GM12891 (cell line): ENCODE data around the gene LRIG1.
A peak's percentile ranks its signal among the peaks of the same experiment; 100 is the strongest.

ENCODE experiments used
- DNase-seq: peaks from one replicate; pipeline ENCODE4 v3.0.0; 2011; ENCODE audit warnings: low spot score; ENCODE audit not compliant: insufficient read length
- FAIRE-seq: peaks from 2 replicates; lab custom pipeline; 2011; peaks lifted over from hg19 to GRCh38; lab: Jason Lieb, UNC
- PAX5 ChIP-seq: IDR thresholded peaks from 2 replicates; pipeline ENCODE4 v1.6.1; 2011; ENCODE audit warnings: low read length, moderate library complexity, mild to moderate bottlenecking; ENCODE audit not compliant: insufficient read depth, severe bottlenecking
- POLR2A ChIP-seq: IDR thresholded peaks from 2 replicates; pipeline ENCODE4 v1.6.1; 2011; ENCODE audit warnings: low read depth, low read length, control low read depth
- POLR2AphosphoS5 ChIP-seq: IDR thresholded peaks from 2 replicates; pipeline ENCODE4 v1.6.1; 2011; ENCODE audit warnings: low read depth, low read length, control low read depth
- POU2F2 ChIP-seq: IDR thresholded peaks from 2 replicates; pipeline ENCODE4 v1.6.1; 2011; ENCODE audit warnings: low read depth, mild to moderate bottlenecking, control low read depth, low read length, moderate library complexity
- SPI1 ChIP-seq: IDR thresholded peaks from 2 replicates; pipeline ENCODE4 v1.6.1; 2011; ENCODE audit warnings: low read depth, low read length, control low read depth
- TAF1 ChIP-seq: IDR thresholded peaks from 2 replicates; pipeline ENCODE4 v1.6.1; 2011; ENCODE audit warnings: low read depth, low read length, control low read depth

LRIG1 gene

DNA sequence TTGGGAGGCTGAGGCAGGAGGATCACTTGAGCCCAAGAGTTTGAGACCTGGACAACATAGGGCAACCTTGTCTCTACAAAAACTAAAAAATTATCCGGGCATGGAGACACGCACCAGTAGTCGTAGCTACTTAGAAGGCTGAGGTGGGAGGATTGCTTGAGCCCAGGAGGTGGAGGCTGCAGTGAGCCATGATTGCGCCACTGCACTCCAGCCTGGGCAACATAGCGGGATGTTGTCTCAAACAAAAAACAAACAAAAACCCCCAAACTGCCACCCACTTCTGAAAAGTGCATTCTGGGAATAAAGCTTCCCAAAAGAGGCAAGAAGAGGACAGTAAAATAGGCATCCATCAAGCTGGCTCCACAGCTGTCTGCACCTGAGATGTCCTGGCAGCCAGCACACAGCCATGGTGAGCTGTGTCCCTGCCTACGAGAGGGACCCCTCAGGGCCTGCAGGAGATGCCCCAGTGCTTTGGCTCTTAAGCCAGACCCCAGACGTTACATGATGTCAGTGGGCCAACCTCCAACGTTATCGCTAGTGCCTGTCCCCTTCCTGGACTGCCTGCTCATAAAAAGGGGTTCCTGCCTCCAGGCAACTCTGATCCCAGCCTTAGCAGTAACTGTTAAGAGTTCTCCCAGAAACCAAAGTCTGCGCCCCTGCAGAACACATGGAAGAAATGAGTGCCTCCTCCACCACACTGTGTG is 101.1 kb downstream of the LRIG1 start:
- DNase-seq (no peak), FAIRE-seq (no peak)
- TF ChIP-seq PAX5, result no peak

DNA sequence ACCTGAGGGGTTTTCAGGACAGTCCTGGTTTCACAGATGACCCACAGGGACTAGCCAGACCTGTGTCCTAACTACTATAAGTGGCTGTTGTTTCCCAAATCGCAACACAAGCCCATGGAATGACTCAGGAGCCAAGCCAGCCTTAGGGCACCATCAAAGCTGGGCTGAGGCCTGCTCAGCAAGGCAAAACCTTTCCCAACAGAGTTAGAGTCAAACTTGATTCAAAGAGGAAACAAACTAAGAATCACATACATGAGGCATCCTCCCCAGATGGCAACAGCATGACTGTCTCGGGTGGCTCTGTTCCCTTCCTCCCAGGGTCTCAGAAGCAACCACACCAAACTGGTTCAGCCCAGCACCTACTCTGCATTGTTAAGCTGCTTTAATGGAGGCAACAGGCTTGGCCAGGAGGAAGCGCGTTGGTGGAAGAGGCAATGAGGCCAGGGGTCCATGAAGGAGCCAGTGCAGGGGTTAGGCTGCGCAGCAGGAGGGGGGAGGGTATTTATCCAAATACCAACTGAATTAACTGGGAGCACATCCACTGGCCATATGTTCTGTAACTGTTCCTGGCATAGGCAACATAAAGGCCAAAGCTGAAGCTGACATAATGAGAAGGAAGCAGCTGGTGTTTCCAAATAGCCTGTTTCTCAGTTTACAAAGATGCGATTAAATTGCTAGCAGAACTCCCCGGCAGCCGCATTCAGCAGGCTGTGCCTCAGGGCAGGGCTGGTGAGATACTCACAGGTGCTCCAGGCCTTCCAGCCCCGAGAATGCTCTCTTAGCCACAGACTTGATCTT is 102.4 kb downstream of the LRIG1 start:
- DNase-seq, result no peak
- TF ChIP-seq POLR2A (no peak), POU2F2 (no peak), SPI1 (no peak), TAF1 (no peak), POLR2AphosphoS5 (no peak), PAX5 (no peak)
- FAIRE-seq, result no peak

DNA sequence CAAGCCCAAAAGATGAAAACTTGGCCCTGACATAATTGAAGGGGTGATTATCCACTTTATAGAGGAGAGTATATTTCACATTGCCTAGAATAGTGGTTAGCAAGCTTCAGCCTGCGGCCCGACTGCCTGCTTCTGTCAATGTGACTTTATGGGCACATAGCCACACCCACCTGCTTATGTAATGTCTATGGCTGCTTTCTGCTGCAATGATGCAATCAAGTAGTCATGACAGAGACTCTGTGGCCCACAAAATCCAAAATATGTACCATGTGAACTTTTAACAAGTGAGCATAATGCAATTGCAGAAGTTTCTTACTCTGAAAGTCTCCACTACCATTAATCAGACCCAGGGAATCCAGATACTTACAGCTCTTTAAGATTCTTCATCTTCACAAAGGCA is 103.1 kb downstream of the LRIG1 start:
- no peak for TF ChIP-seq POLR2AphosphoS5
- TF ChIP-seq POLR2A, result no peak
- no peak for TF ChIP-seq SPI1
- TF ChIP-seq TAF1, result no peak
- TF ChIP-seq POU2F2, result no peak
- no peak for FAIRE-seq
- no peak for DNase-seq

DNA sequence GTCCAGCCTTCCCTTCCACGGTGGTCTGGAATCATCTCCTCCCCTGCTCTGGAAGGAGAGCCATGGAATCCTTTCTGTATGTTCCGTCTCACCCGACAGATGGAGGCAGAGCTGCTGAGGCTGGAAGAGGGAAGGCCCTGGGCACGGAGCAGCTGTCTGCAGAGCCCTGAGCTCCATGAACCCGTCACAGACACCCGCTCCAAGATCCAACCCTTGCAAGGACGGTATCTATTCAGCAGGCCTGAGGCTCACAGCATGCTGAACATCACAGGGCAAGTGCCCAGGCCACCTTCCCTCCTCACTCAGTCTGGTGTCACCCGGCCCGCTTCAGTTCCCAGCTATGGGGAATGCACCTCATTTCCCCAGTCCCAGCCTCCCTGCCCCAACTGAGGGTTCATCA is 103.9 kb downstream of the LRIG1 start:
- no peak for TF ChIP-seq POLR2A
- no peak for TF ChIP-seq SPI1
- TF ChIP-seq POLR2AphosphoS5, result no peak
- no peak for TF ChIP-seq TAF1
- TF ChIP-seq PAX5, result no peak
- DNase-seq (no peak), FAIRE-seq (no peak)

DNA sequence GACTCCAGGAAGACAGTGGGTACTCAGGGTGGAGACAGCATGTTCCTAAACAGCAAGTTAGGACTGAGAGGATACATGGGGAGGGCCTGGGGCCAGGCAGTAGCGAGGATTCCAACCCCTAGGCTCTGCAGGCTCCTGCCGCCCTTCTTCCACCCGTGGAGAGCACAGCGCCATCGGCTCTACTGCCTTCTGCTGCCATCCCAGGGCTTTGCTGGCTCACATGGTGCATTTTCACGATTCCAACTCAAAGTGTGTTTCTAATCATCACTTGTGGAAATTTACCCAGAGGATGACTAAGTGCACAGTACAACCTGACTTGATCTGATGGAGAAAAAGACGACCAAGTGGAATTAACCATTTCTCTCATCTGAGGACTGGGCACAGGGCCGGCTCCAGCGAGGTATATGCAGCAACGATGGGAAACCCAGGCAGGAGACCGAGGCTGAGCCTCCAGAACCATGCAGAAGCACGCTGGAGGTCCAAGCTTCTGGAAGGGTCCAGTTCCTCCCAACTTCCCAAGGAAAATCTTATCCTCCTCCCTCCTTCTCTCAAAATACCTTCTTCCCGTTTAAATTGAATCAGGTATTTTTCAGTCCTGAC is 104.6 kb downstream of the LRIG1 start:
- DNase-seq (no peak), FAIRE-seq (no peak)
- TF ChIP-seq POLR2A, result no peak
- no peak for TF ChIP-seq PAX5
- TF ChIP-seq SPI1, result no peak
- no peak for TF ChIP-seq TAF1
- no peak for TF ChIP-seq POU2F2
- no peak for TF ChIP-seq POLR2AphosphoS5

DNA sequence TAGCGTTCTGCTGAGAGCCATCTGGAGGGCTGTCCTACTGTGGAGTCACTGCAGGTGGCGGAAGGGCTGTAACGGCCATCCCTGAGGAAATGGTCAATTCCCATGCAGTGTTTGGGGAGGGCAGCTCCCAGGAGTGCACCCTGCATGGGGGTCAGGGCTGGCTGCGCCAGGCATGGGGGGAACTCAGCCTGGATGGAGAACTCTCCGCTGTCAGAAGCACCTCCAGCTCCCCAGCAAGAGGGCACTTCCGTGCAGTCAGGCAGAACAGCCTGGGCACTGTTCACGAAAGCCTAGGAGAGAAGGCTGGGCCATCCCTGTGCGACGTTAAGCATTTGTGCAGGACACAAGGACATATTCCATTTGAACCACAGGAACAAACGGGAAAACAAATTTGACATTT is 105.2 kb downstream of the LRIG1 start:
- TF ChIP-seq SPI1, result no peak
- TF ChIP-seq POLR2AphosphoS5, result no peak
- TF ChIP-seq POLR2A, result no peak
- TF ChIP-seq PAX5, result no peak
- DNase-seq (no peak), FAIRE-seq (no peak)

DNA sequence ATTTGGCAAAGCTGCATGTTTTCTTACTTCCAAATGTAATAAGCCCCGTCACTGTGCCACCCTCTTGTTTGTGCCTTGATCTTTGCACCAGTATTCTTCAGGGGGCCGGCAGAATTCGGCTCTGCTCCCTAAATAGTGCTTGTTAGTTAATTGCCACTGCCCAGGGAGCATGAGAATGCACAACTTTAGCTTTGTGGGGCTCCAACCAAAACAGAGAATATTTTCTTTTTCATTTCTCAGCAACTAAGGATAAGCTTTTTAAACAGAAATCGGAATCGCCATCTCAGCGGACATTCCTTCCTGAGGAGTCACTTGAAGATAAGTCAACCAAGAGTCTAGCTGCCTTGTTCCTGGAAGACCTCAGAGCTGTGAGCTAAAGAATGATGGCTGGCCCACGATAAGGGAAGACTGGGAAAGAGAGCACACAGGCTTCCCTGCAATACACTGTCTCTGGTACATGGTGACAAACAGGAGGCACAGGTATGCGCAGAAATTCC is 106.0 kb downstream of the LRIG1 start:
- DNase-seq (no peak), FAIRE-seq (no peak)
- TF ChIP-seq PAX5 (no peak), POLR2A (no peak)

DNA sequence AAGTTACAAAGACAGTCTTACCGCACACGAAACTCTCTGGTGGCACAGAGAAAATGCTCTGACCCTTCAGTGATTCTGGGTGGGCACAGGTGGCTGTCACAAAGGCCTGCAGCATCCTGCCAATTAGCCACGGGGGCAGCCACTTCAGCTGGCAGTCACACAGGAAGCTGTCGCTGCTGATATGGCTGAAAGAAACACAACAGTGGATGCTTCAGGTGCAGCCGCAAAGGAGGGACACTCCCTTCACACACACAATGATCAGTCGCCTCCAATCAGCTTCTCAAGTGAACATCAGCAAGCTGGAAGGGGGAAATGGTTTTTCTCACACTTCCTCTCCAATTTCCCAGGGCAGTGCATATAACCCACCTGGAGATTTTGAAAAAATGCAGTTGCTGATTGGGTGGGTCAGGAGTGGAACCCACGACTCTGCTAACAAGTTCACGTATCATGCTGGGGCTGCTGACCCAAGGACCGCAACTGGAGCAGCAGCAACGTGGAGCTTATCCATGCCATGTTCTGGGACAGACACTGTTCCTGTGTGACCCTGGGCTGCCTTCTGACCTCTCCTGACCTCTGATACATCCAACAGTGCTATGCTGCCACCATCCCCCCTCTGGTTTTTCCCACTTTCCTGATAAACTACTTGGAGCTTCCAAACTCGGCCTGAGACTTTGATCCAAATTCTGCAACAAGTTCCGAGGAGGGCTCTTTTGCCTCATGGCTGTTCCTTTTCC is 106.6 kb downstream of the LRIG1 start:
- FAIRE-seq (peak; percentile 98), DNase-seq (peak; percentile 61)
- TF ChIP-seq POLR2AphosphoS5, result 0 out of 2 replicates have a peak, but pooled peaks have one; percentile 44
- TF ChIP-seq TAF1, result peak; percentile 44; the same call in 1 of the 2 replicates
- TF ChIP-seq SPI1, result peak; percentile 81
- peak; percentile 74 for TF ChIP-seq POLR2A
- no peak for TF ChIP-seq PAX5
- 0 out of 2 replicates have a peak, but pooled peaks have one; percentile 31 for TF ChIP-seq POU2F2

DNA sequence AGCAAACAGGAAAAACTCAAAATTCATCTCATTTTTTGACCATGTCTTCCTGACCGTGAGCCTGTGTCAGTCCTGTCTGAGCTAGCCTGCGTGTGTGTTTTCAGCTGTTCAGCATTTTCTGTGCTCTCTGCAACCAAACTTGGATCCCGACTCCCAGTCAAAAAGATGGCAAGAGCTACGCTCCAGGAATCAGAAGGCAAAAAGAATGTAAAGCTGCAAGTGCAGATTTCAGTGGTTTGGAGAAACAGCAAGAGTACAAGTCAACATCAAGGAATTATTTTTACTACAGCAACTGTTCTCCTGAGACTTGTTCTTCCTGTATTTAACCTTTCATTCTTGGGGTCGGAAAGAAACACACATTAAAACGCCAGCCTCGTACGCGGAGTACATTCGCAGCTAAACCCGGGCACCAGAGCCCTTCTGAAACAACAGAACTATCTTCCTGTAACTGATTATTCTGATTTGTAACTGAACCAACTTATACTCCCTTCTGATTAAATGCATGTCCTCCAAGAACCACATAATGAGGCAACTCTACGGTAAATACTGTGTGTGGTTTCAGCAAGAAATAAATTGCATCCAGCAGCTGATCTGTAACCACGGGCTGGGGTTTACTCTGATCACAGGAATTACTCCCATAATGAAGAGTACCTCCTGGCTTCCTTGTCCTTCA is 107.4 kb downstream of the LRIG1 start:
- FAIRE-seq (no peak), DNase-seq (no peak)
- TF ChIP-seq POU2F2, result no peak
- TF ChIP-seq POLR2AphosphoS5, result no peak
- TF ChIP-seq POLR2A, result no peak
- no peak for TF ChIP-seq SPI1
- TF ChIP-seq PAX5, result no peak
- no peak for TF ChIP-seq TAF1
